GM12878 (cell line): ENCODE measurements around the gene RARRES1. TPM values are rescaled to one million over a fixed set of nuclear protein-coding genes. Genes with fewer than 3 reads are reported as not detected.

Experiments
- ATAC-seq: fragments of 200-7000 bp; cut with Tn5 transposase; 3 replicates; pipeline ENCODE4 v1.9.1; 2020; ENCODE audit warnings: mild to moderate bottlenecking, moderate library complexity
- BruUV-seq: library from RNA; stranded (reverse); fragments of 400-500 nt; replicated peaks from 2 replicates; lab custom pipeline; 2021; lab: Mats Ljungman, UMichigan
- CTCF ChIA-PET: fragments of 300-600 bp; sonication (Branson Sonifier 250); formaldehyde crosslinking; extraction: SDS; loops from one replicate; lab custom pipeline; 2021; ENCODE audit warnings: inconsistent platforms; lab: Yijun Ruan, JAX
- POLR2A ChIA-PET: fragments of 350-600 bp; formaldehyde crosslinking; extraction: SDS; loops from one replicate; lab custom pipeline; 2021; ENCODE audit warnings: inconsistent platforms; lab: Charles Lee
- RAD21 ChIA-PET: fragments of 300-600 bp; sonication (Branson Sonifier 250); formaldehyde crosslinking; loops from one replicate; lab custom pipeline; 2023; ENCODE audit warnings: antibody characterized with exemption; ENCODE audit not compliant: unreplicated experiment; lab: Charles Lee
- SMC1A ChIA-PET: fragments of 300-600 bp; sonication (Branson Sonifier 250); formaldehyde crosslinking; loops from one replicate; lab custom pipeline; 2023; ENCODE audit not compliant: unreplicated experiment, uncharacterized antibody; lab: Charles Lee
- DNase-seq: peaks from one replicate; pipeline ENCODE4 v3.0.0-alpha.2; 2011; ENCODE audit warnings: low read depth, low spot score
- FAIRE-seq: peaks from 3 replicates; lab custom pipeline; 2011; peaks lifted over from hg19 to GRCh38; lab: Jason Lieb, UNC
- H2AFZ ChIP-seq: 2 replicates; pipeline ENCODE4 v1.6.0; 2011; ENCODE audit warnings: low read depth, low read length, control low read depth; ENCODE audit not compliant: control insufficient read depth
- H3K27ac ChIP-seq: 2 replicates; pipeline ENCODE4 v1.5.1; 2011; ENCODE audit warnings: control low read depth; ENCODE audit not compliant: control insufficient read depth, insufficient read depth
- H3K27me3 ChIP-seq, 2 experiments: replicated peaks in 1 of 2; 2 replicates each; pipeline versions ENCODE4 v1.6.0 to v1.6.1; 2011; ENCODE audit warnings: low read length in 1 of 2; ENCODE audit not compliant: control insufficient read depth in 2 of 2, insufficient read depth in 2 of 2
- H3K36me3 ChIP-seq, 2 experiments: 2 replicates each; pipeline ENCODE4 v1.5.1; 2011; ENCODE audit warnings: low read length in 1 of 2; ENCODE audit not compliant: control insufficient read depth in 2 of 2, insufficient read depth in 2 of 2
- H3K4me1 ChIP-seq: 2 replicates; pipeline ENCODE4 v1.6.1; 2011; ENCODE audit warnings: mild to moderate bottlenecking, low read length, moderate library complexity, mixed read lengths; ENCODE audit not compliant: control insufficient read depth, insufficient read depth
- H3K4me2 ChIP-seq: 2 replicates; pipeline ENCODE4 v1.6.0; 2011; ENCODE audit warnings: control low read depth; ENCODE audit not compliant: control insufficient read depth, insufficient read depth
- H3K4me3 ChIP-seq: fragments of 200-600 bp; sonication (generic); 2 replicates; pipeline ENCODE4 v1.5.1; 2016
- H3K79me2 ChIP-seq: 2 replicates; pipeline ENCODE4 v1.6.0; 2011; ENCODE audit warnings: low read length; ENCODE audit not compliant: control insufficient read depth, insufficient read depth
- H3K9ac ChIP-seq: 2 replicates; pipeline ENCODE4 v1.8.0; 2011; ENCODE audit warnings: low read length, control low read depth, mixed read lengths; ENCODE audit not compliant: control insufficient read depth, insufficient read depth
- H3K9me3 ChIP-seq: replicated peaks from 3 replicates; pipeline ENCODE4 v1.5.1; 2011; ENCODE audit warnings: mild to moderate bottlenecking, low read length; ENCODE audit not compliant: control insufficient read depth, insufficient read depth
- H4K20me1 ChIP-seq: 2 replicates; pipeline ENCODE4 v1.6.0; 2011; ENCODE audit not compliant: control insufficient read depth, insufficient read depth
- CHD1 ChIP-seq: IDR thresholded peaks from 2 replicates; pipeline ENCODE4 v1.6.1; 2012; ENCODE audit warnings: low read depth, low read length, improper control_type of control experiment
- E2F4 ChIP-seq: IDR thresholded peaks from 2 replicates; pipeline ENCODE4 v1.6.1; 2012; ENCODE audit warnings: low read depth, low read length, improper control_type of control experiment
- MXI1 ChIP-seq: fragments of 150-350 bp; IDR thresholded peaks from 2 replicates; pipeline ENCODE4 v1.6.1; 2011; ENCODE audit warnings: low read depth, mild to moderate bottlenecking, inconsistent platforms, low read length, improper control_type of control experiment
- NFYA ChIP-seq: IDR thresholded peaks from 2 replicates; pipeline ENCODE4 v1.6.1; 2011; ENCODE audit warnings: low read depth, mild to moderate bottlenecking, low read length, improper control_type of control experiment, borderline replicate concordance
- SUZ12 ChIP-seq: fragments of 200-600 bp; sonication (generic); IDR thresholded peaks from one replicate; pipeline ENCODE4 v1.6.1; 2018; ENCODE audit warnings: antibody characterized with exemption, mild to moderate bottlenecking; ENCODE audit not compliant: unreplicated experiment
- ZNF24 ChIP-seq: fragments of 450-650 bp; IDR thresholded peaks from 2 replicates; pipeline ENCODE4 v1.6.1; 2017; ENCODE audit warnings: antibody characterized with exemption, mild to moderate bottlenecking
- ZNF687 ChIP-seq: fragments of 450-650 bp; IDR thresholded peaks from 2 replicates; pipeline ENCODE4 v1.6.1; 2017; ENCODE audit warnings: mild to moderate bottlenecking, moderate library complexity
- ZZZ3 ChIP-seq: IDR thresholded peaks from 2 replicates; pipeline ENCODE4 v1.6.1; 2011; ENCODE audit warnings: low read depth; ENCODE audit not compliant: control insufficient read depth, insufficient read length
- WGBS: methylation state at CpG from one replicate; pipeline ENCODE4 v1.1.6; 2016; ENCODE audit warnings: low lambda C conversion rate; ENCODE audit not compliant: insufficient replicate concordance, insufficient coverage; ENCODE audit errors: missing lambda C conversion rate; 5-methylcytosine and 5-hydroxymethylcytosine counted together
- in situ Hi-C: fragments of 300-500 bp; cut with MboI; formaldehyde crosslinking; loops from 9 replicates; pipeline ENCODE4 v1.14.3; 2018; ENCODE audit warnings: mixed read lengths
- intact Hi-C: fragments of 100-400 bp; cut with micrococcal nuclease; formaldehyde crosslinking; loops from one replicate; pipeline ENCODE4 v1.14.2; 2022; ENCODE audit not compliant: unreplicated experiment
- polyA plus RNA-seq, 11 experiments: library from polyadenylated mRNA; depleted of rRNA in 4 of 11; unstranded in 6 of 11; stranded (reverse) in 5 of 11; fragments of >200 nt; fragmentation: Nextera tagmentation in 4 of 11; fragmentation: Illumina TruSeq in 1 of 11; extraction: Ambion mirVana in 4 of 11; extraction: Trizol in 1 of 11; gene quantifications; 1 replicate in 1 of 11; 2 replicates in 10 of 11; pipeline versions ENCODE4 v1.2.1 to v1.2.3, GENCODE V29; 2011 to 2016; ENCODE audit warnings: inconsistent platforms in 2 of 11, missing spikeins in 2 of 11, low read depth in 1 of 11
- total RNA-seq, 4 experiments: library from RNA; depleted of rRNA in 3 of 4; stranded (reverse); fragments of >200 nt in 3 of 4; fragmentation: Illumina TruSeq in 1 of 4; extraction: Trizol in 1 of 4; gene quantifications; 2 replicates each; pipeline versions ENCODE4 v1.2.1 to v1.2.3, GENCODE V29; 2013 to 2021
- TF ChIP-seq, protein P1 (sequence below), 3 experiments: IDR thresholded peaks in 2 of 3; conservative IDR thresholded peaks in 1 of 3; 2 replicates each; pipeline ENCODE4 v1.5.1; 2011; ENCODE audit warnings: low read depth in 3 of 3, low read length in 3 of 3, mild to moderate bottlenecking in 3 of 3, control low read depth in 2 of 3, moderate library complexity in 2 of 3, inconsistent platforms in 1 of 3, mixed read lengths in 1 of 3; ENCODE audit not compliant: control insufficient read depth in 2 of 3, insufficient read depth in 1 of 3; ENCODE audit errors: extremely low read depth in 1 of 3
- TF ChIP-seq, protein P2 (sequence below): IDR thresholded peaks from 2 replicates; pipeline ENCODE4 v1.6.1; 2012; ENCODE audit warnings: mild to moderate bottlenecking, low read depth, low read length
- TF ChIP-seq, protein P3 (sequence below): fragments of 450-650 bp; IDR thresholded peaks from 2 replicates; pipeline ENCODE4 v1.6.1; 2017; ENCODE audit warnings: low read depth, mild to moderate bottlenecking, moderate library complexity

The RARRES1 gene
- total and polyA plus RNA-seq, 10 of the 15 experiments (the other 5 are each of a cell fraction or from before 2014, with no cell fraction given) = 0.02 to 0.83 (median 0.63) TPM; not detected in 7

DNA sequence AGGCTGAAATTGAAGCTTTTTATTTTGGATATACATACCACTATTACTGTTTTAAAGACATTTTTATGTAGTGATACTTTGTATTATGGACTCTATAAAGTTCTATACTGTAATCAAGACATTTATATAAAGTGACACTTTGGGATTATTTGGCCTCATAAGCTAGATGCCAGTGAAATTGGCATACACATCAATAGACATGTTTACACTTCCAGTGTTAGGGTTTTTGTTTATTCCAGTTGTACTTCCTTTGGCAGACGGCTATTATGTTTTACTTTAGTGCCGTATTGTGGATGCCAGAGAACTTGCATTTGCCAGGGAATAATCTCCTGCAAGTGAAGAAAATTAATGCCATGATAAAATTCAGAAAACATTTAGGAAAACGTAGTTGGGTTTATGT is 65.8 kb downstream of the RARRES1 start:
- Histone ChIP-seq H3K36me3 (peaks cover under 1 to 19% of the 10 kb centered on the region in 2 experiments), H4K20me1 (no peaks in the 10 kb centered on the region), H3K4me2 (no peak overlapping the region), H2AFZ (no peak overlapping the region), H3K27ac (no peak overlapping the region), H3K9me3 (no peaks in the 10 kb centered on the region), H3K9ac (no peak overlapping the region), H3K27me3 (no peaks in the 10 kb centered on the region), H3K4me1 (peaks cover 4% of the 10 kb centered on the region; the same call in 1 of the 2 replicates), H3K4me3 (no peak overlapping the region), H3K79me2 (peaks cover 2% of the 10 kb centered on the region; the same call in 1 of the 2 replicates)
- RAD21 ChIA-PET = no interaction called here
- intact Hi-C loops = no loop called here
- CTCF ChIA-PET = interaction anchor here (1.1 kb wide), 1 partner anchor 22 kb away, joined by 3 read pairs; the partner anchor contains the start of gene GFM1
- DNase-seq (no peak), FAIRE-seq (no peak), ATAC-seq (no peak)
- POLR2A ChIA-PET = no interaction called here
- in situ Hi-C loops = no loop called here
- SMC1A ChIA-PET = interaction anchor here (0.6 to 1.7 kb wide), 2 partner anchors 22 kb away, joined by 3 read pairs; partner anchors contain the start of gene GFM1
- no TSS peak for BruUV-seq
- 94% methylated on average over 3 of the region's 3 CpGs for WGBS
- no peak for TF ChIP-seq ZZZ3
- TF ChIP-seq SUZ12 = no peak
- no peak for TF ChIP-seq NFYA
- no peak for TF ChIP-seq ZNF24
- no peak for TF ChIP-seq CHD1
- TF ChIP-seq, protein P1, sequence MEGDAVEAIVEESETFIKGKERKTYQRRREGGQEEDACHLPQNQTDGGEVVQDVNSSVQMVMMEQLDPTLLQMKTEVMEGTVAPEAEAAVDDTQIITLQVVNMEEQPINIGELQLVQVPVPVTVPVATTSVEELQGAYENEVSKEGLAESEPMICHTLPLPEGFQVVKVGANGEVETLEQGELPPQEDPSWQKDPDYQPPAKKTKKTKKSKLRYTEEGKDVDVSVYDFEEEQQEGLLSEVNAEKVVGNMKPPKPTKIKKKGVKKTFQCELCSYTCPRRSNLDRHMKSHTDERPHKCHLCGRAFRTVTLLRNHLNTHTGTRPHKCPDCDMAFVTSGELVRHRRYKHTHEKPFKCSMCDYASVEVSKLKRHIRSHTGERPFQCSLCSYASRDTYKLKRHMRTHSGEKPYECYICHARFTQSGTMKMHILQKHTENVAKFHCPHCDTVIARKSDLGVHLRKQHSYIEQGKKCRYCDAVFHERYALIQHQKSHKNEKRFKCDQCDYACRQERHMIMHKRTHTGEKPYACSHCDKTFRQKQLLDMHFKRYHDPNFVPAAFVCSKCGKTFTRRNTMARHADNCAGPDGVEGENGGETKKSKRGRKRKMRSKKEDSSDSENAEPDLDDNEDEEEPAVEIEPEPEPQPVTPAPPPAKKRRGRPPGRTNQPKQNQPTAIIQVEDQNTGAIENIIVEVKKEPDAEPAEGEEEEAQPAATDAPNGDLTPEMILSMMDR (IDR thresholded peaks at IDR 0.05 in 2 of 3, conservative IDR thresholded peaks at IDR 0.05 in 1 of 3; ENCODE audit: control insufficient read depth in 2 of 3, extremely low read depth in 1 of 3, insufficient read depth in 1 of 3, low read depth in 3 of 3, low read length in 3 of 3) = no peak
- no peak for TF ChIP-seq ZNF687
- TF ChIP-seq, protein P2, sequence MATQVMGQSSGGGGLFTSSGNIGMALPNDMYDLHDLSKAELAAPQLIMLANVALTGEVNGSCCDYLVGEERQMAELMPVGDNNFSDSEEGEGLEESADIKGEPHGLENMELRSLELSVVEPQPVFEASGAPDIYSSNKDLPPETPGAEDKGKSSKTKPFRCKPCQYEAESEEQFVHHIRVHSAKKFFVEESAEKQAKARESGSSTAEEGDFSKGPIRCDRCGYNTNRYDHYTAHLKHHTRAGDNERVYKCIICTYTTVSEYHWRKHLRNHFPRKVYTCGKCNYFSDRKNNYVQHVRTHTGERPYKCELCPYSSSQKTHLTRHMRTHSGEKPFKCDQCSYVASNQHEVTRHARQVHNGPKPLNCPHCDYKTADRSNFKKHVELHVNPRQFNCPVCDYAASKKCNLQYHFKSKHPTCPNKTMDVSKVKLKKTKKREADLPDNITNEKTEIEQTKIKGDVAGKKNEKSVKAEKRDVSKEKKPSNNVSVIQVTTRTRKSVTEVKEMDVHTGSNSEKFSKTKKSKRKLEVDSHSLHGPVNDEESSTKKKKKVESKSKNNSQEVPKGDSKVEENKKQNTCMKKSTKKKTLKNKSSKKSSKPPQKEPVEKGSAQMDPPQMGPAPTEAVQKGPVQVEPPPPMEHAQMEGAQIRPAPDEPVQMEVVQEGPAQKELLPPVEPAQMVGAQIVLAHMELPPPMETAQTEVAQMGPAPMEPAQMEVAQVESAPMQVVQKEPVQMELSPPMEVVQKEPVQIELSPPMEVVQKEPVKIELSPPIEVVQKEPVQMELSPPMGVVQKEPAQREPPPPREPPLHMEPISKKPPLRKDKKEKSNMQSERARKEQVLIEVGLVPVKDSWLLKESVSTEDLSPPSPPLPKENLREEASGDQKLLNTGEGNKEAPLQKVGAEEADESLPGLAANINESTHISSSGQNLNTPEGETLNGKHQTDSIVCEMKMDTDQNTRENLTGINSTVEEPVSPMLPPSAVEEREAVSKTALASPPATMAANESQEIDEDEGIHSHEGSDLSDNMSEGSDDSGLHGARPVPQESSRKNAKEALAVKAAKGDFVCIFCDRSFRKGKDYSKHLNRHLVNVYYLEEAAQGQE = no peak
- TF ChIP-seq, protein P3, sequence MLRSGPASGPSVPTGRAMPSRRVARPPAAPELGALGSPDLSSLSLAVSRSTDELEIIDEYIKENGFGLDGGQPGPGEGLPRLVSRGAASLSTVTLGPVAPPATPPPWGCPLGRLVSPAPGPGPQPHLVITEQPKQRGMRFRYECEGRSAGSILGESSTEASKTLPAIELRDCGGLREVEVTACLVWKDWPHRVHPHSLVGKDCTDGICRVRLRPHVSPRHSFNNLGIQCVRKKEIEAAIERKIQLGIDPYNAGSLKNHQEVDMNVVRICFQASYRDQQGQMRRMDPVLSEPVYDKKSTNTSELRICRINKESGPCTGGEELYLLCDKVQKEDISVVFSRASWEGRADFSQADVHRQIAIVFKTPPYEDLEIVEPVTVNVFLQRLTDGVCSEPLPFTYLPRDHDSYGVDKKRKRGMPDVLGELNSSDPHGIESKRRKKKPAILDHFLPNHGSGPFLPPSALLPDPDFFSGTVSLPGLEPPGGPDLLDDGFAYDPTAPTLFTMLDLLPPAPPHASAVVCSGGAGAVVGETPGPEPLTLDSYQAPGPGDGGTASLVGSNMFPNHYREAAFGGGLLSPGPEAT = no peak
- TF ChIP-seq E2F4 = no peak
- no peak for TF ChIP-seq MXI1
